Measurements from ENCODE around the gene PRMT1.

DNA sequence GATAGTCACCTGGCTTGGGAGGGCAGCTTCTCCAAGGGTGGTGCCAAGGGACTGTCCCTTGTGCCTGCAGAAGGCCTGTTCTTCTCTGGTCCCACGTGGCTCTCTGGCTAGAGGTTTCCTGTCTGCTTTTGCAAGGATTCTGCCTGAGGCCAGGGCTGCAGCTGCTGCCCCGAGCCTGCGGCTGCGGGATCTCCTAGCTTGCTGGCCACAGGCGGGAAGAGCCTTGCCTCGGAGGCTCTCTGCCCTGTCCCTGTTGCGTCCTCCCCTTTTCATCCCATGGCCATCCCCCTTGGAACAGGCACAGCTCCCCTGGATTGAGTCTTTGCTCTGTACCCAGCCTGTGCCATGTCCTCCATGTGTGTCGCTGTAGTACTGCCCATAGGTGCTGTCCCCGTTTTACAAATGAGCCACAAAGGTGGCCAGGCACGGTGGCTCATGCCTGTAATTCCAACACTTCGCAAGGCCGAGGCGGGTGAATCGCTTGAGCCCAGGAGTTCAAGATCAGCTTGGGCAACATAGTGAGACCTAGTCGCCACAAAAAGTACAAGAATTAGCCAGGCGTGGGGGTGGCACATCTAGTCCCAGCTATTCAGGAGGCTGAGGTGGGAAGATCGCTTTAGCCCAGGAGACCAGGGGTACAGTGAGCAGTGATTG, 20.5 kb upstream of the PRMT1 start:
- TF ChIP-seq REST (IDR thresholded peaks at IDR 0.05), result no peak
- no peak for TF ChIP-seq NR2F2 (IDR thresholded peaks at IDR 0.05)

All from liver (tissue), 2 donors.